Activated naive CD4-positive, alpha-beta T cell treated with Interleukin-2 at 50 U/mL for 16 hours (primary cell): ENCODE data around the gene DNM1.
A peak's percentile ranks its signal among the peaks of the same experiment; 100 is the strongest.

Experiments
- DNase-seq: peaks from one replicate; pipeline ENCODE4 v3.0.0-alpha.2; 2020

Gene DNM1

DNA sequence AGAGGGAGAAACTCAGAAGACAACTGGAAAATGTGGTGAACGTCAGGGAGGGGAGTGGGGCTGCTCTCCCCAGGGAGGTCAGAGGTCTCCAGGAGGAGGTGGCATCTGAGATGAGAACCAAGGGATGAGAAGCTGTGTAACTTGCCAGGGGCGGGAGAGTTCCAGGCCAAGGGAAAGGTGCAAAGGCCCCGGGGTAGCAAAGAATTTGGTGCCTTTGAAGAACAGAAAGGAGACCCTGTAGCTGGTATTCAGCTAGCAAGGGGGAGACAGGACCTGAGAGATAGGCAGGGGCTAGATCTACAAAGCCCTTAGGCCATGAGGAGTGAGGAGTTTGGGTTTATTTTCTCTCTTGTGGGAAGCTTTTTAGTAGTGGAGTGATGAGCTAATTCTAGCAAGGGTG is 3.3 kb downstream of the DNM1 start:
- no peak for DNase-seq

DNA sequence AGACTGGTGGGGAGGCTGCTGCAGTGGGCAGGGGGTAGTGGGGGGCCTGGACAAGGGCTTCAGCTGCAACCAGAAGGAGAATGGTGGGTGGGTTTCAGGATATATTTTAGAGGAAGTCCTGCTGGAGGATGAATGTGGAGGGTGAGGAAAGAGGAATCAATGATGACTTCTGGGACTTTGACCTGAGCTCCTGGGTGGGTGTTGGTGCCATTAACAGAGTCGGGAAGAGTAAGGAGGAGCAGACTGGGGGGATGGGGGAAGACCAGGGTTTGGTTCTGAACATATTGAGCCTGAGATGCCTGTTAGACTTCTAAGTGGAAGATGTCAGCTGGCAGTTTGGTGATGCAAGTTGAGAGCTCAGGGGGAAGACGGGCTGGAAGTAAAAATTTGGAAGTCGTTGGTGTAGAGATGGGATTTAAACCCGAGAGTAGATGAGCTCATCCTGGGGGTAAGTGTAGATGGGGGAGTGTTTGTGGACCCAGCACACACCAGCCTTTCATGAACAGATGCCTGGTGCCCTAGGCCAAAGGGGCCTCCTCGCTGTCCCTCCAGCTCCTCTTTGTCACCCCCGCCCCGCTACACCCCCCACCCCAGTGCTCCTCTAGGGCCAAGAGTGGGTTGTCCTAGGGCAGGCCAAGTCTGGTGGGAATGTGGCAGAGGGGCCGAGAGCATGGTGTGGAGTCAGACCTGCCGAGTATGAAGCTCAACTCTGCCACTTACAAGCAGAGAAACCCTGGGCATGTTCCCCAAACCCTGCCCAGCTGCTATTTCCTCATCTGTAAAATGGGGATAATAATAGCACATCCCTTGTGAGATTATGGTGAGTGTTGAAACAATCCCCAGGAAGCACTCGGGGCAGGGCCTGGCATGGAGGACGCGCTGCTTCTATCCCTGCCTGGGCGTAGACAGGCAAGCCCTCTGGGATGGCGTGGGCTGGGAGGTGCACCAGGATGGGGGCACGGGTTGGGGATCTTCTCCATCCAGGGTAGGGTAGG is 4.0 kb downstream of the DNM1 start:
- DNase-seq = no peak

DNA sequence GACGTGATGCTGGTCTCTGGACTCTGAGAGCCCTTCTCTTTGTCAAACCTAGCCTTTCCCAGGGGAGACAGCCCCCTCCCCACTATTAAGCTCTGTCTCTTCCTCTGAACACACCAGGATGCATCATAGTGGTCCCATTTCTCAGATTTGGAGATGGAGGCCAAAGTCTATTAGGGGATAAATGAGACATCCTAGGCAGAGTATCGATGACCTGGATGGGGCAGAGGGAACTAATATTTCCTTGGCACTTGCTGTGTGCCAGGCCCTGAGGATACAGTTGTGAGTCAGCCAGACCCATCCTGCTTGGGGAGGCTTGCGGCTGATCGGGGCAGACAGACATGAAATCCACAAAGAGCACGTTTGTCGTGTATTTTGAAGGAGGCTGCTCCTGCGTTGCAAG is 5.2 kb downstream of the DNM1 start:
- DNase-seq = no peak

DNA sequence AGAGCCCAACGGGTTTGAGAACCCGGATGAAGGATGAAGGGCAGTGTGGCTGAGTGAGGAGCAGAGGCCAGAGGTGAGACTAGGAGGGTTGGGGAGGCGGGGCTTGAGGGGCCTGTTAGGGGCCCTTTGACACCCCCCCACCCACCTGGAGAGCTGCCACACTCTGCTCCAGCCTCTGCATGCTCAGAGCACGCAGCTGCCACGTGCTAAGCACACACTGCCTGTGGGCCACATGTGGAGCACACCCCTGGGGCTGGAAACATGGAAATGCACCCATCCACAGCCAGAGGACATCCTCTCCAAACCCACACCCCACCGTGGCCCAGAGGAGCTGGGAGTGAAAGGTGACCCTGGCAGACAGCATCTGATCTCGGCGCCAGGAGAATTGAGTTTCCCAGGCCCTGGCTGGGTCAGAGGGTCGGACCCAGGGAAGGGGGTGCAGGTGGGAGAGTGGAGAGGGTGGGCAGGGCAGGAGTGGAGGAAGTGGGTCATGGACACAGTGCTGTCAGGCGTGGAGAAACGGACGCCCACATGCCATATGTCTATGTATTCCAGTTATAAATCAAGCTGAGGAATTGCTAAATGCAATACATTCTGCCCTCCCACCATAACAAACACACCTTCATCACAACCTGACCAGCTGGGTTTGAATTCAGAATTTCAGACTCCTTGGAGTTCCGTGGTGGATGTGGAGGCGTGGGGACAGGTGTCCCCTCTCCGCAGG is 5.9 kb downstream of the DNM1 start:
- no peak for DNase-seq

DNA sequence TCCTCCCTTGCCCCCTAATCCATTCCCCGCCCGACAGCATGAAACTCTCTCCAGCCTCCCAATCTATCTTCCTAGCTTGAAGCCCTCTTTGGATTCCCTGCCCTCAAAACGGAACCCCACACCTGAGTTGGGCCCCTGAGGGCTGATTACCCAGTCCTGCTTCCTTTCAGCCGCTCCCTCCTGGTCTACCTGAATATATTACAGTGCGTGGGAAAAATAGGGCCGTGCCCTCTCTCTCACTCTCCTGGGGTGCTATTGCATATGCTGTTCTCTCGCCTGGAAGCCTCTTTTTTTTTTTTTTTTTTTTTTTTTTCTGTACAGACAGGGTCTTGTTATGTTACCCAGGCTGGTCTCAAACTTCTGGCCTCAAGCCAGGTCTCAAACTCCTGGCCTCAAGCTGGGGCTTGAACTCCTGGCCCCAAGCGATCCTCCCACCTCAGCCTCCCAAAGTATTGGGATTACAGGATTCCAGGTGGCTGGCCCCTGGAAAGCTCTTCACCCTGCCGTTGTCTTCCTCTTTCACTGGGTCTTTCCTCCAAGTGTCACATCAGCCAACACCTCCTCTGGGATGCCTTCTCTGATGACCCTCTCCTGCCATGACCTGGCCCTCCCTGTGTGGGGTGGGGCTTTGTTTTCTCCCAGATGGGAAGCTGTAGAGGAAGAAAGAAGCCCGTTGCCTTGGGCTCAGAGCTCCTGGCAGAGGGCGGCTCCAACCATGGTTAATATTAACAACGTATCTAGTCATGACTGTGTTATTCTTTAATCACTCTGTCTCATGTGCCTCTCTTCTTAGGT is 8.2 kb downstream of the DNM1 start:
- no peak for DNase-seq

DNA sequence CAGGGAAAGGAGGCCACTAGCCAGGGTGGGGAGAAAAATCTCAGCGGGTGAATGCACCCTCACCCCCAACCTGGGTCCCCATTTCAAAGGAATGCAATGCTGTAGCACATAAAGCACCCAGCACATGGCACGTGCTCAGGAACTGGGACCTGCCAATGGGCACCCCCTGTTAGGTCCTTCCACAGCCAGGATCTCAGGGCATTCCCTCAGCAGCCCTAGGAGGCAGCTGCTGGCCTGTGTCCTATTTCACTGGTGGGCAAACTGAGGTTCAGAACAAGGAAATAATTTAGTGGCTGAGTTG is 8.8 kb downstream of the DNM1 start:
- DNase-seq = no peak

DNA sequence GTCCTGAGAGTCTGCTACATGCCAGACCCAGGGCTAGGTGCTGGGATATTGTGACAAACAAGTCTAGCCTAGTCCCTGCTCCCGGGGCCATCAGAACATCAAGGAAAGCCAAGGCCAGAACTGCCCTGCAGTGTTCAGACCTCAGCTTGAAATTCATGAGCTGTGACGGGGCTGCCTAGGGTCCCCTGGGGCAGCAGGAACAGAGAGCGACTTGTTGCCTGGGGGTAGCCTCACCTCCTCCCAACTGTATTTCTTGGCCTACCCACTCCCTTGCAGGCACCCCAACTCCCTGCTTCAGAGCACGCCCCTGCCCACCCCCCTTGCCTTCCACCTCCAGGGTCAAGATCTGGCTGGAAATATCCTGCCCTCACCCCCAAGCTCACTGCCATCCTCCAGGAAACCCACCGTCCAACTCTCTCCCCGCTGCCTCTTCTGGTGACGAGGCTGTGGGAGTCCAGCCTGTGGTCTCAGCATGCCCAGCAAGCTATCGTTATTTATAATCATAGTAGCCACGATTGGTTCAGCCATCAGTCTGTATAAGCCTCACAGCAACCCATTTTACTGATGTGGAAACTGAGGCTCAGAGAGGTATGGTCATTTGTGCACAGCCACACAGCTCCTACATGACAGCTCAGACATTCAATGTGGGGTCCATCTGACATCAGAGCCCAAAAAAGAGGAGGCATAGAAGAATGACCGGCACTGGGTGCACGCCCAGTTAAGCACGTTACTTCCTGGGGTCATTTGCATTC is 10.7 kb downstream of the DNM1 start:
- DNase-seq = no peak

DNA sequence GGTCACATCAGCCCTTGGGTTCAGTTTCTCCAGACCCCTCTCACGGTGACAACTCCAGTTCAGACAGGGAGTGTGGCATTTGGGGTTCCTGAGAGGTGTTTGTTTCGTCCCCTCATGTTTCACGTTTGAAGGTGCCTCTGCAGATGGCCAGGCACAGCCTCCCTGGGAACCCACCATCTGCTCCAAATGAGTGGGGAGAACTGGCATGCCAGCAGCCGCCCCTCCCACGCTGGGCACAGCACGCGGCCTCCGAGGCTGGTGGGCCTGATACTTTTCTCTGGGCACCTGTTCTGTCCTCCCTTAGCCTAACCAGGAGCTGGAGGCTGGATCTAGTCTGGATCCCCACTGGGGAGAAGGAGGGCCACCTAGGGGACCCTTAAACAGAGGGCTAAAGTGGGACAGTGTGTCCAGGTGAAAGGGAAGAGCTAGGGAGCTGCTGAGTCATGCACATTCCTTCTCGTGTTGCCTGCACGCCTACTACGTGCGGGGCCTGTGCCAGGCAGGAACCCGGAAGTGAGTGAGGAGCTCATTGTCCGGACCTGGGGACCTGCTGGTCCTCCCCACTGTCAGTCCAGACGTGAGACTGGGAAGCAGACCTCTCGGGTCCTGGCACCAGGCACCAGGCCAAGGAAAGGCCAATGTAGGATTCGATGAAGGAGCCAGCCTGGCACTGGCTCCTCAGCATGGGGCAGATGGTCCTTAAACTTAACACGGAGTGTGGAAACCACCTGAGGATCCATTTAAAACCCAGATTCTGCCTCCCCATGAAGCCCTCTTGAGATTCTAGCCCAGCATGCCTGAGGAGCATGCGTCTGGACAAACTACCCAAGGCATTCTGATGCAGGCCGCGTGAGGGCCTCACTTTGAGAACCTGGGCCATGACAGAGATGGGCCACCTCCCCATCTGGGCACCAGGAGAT is 11.7 kb downstream of the DNM1 start:
- DNase-seq = no peak

DNA sequence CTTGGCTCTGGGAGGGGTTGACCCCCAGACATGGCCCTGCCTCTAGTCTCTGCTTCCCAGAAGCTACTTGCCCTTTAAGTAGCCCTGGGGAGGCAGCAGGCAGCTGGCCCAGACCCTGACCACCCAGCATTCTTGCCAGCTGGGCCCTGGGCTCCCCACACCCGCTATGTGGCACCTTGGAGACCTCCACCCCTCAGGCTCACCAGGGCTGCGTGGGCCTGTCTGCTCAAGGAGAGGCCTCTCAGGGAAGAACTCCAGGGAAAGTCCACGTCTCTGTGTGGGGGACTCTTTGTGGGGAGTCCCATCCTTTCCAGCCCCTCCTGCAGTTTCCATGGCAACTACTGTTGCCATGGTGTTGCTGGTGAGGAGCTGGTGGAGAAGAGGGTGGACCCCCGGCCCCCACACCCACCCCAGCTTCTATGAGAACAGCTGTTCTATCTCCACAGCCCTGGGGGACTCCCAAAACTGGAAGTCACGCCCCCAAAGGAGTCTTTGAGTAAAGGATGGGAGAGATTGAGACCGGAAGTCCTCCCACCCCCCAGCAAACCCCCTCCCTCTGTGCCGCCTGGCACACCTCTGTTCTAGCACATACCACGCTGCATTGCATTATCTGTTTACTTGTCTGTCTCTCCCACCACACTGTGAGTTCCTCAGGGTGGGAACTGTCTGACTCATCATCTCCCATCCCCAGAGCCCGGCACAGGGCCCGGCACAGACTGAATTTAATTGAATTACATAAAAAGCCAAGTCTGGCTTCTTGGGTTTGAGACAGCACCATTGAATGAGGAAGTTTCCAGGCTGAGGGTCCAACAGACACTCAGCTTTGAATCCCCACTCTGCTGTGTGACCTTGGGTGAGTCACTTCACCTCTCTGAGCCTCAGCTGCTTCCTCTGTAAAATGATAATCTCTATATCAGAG is 12.6 kb downstream of the DNM1 start:
- no peak for DNase-seq

DNA sequence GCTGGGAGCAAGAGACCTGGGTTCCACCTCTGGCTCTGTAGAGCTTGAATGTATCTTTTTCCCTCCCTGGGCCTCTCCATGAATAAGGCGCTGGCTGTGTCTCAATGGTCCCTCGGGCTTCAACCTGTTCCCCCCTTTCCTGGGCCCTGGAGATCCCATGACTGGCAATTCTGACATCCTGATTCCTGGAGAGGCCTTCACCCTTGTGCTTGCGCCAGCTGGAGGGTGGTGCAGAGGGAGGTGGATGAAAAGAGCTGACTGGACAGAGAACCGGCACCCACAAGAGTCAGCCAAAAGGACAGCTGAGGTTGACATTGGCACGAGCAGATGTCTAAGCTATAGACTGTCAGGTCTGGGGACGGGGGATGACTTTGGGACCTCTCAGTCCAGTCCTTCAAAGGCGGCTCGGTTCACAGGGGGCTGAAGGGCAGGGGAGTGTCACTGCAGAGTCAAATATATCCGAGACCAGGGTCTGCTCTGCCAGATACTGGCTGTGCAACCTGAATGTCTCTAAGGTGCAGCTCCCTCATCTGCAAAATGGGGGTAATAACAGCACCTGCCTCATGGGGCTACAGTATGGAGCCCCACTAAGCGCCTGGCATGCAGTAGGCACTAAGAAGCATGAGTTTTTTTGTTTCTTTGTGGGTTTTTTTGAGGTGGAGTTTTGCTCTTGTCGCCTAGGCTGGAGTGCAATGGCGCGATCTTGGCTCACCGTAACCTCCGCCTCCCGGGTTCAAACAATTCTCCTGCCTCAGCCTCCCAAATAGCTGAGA is 13.8 kb downstream of the DNM1 start:
- no peak for DNase-seq

DNA sequence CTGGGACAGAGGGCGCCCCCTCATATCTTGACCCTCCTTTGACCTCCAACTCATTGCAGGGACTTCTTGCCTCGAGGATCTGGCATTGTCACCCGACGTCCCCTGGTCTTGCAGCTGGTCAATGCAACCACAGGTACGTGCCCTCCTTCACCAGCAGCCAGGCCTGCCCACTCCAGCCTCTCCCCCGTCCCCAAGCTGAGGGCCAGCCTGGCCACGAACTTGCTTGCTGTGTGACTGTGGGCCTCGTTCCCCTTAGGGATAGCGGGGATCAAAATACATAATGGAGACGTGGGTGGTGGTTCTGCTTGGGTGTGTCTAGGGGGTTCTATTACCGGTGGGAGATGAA is 15.0 kb downstream of the DNM1 start:
- no peak for DNase-seq

DNA sequence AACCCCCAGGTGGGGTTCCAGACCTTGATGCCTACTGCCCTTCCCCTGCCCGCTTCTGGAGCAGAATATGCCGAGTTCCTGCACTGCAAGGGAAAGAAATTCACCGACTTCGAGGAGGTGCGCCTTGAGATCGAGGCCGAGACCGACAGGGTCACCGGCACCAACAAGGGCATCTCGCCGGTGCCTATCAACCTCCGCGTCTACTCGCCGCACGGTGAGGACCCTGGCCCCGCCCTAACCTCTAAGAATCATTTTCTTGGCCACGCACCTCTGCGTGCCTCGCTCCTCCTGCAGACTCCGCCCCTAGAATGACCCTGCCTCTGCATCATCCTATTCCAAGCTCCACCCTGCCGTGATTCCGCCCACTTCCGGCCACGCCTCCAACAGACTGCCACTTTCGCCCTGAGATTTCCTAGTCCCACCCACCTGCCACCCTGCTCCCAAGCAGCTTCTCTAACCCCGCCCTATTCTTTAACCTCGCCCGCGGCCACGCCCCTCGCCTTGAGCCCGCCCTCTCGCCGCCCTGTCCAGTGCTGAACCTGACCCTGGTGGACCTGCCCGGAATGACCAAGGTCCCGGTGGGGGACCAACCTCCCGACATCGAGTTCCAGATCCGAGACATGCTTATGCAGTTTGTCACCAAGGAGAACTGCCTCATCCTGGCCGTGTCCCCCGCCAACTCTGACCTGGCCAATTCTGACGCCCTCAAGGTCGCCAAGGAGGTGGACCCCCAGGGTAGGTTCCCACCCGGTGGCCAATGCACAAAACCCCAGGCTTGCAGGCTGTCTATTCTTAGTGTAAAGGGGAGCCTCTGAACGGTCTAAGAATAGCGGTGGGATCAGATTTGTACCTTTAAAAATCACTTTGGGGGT is 15.6 kb downstream of the DNM1 start:
- DNase-seq = peak; percentile 92

DNA sequence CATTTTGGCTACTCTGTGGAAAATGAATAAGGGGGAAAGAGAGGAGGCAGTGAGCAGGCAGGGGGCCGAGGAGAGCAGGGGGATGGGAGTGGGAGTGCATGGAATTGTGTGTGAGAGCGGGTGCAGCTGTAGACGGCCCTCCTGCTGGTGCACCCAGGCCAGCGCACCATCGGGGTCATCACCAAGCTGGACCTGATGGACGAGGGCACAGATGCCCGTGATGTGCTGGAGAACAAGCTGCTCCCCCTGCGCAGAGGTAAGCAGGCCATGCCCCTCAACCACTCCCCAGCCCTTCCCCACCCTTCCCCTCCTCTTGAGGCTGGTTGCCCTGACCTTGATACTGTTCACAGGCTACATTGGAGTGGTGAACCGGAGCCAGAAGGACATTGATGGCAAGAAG is 16.7 kb downstream of the DNM1 start:
- DNase-seq = no peak

DNA sequence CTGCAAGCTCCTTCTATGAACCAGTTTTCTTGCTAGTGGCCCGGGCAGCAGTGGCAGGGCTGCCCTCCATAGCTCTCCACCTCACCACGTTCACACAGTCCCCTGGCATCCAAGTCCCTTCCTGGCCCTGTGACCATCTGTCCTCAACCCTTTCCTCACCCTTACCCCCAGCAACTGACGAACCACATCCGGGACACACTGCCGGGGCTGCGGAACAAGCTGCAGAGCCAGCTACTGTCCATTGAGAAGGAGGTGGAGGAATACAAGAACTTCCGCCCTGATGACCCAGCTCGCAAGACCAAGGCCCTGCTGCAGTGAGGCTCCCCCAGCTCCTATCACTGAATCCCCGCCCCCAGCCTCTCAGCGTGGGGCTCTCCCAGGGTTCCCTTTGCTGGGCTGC is 18.8 kb downstream of the DNM1 start:
- no peak for DNase-seq

DNA sequence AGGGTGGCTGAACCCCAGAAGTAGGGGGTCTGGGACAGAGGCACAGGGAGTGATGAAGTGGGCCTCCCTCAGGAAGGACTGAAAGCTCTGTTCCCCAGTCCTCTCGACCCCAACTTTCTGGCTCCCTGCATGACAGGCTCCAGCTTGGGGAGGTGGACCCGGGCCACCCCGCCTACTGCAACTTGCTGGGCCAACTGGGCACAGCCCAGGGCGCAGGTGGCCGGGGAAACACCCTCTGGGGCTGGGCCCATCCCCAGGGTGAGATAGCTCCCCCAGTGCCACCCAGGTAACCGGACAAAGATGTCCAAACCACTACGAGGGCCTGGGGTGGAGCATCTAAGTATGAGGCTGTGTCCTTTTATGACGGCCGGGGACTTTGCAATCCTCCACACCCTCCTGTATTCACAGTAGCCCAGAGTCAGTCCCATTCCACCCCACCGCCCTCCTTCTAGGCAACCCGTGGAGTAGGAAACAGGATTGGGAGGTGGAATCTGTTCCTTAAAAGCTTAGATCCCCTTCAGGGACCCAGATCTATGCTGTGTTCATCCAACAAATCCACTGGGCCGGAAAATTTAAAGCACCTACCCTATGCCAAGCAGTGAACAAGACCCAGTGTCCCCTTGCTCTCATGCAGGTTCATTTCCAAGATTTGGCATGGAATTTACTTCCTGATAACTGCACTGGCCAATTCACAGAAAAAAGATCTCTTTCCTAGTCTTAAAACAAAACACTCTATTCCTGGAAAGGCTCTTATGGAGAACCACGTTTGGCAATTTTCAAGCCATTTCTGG is 19.9 kb downstream of the DNM1 start:
- DNase-seq = no peak

DNA sequence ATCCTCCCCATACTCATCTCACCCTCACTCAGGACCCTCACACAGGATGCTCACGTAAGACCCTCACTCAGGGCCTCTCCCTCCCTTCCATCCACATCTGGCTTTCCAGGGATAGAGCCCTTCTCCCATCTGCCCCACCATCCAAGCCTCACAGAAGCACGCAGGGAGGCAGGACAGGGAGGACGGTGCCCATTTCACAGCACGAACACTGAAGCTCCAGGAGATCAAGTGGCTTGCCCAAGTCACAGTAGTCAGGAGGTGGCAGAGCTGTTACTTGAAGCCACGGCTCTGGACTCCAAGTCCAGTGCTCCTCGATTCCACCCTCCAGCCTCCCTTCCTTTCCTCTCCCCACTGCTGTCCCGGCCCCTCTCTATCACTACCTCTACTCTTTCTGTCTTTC is 21.7 kb downstream of the DNM1 start:
- DNase-seq = no peak

DNA sequence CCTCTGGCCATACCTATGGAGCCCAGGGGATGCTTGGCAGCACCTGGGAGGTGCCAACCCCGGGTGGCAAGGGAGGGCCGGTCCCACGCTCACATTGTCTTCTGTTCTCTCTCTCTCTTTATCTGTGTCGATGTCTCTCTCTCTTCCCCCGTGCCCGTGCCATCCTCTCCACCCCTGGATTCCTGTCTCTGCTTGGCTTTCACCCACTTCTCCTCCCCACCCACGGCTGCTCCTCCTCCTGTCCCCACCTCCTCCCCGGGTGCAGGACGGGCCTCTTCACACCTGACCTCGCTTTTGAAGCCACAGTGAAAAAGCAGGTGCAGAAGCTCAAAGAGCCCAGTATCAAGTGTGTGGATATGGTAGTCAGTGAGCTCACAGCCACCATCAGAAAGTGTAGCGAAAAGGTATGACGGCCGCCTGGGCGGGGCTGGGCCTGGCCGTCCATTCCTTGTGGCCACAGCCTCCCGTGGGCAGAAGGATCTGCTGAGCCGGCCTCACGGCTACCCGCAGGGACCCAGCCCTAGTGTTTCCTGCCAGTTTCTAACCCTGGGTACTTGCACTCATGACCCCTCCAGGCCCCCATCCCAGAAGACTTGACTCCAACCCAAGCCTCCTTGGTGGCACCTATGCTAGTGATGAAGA is 22.7 kb downstream of the DNM1 start:
- no peak for DNase-seq

DNA sequence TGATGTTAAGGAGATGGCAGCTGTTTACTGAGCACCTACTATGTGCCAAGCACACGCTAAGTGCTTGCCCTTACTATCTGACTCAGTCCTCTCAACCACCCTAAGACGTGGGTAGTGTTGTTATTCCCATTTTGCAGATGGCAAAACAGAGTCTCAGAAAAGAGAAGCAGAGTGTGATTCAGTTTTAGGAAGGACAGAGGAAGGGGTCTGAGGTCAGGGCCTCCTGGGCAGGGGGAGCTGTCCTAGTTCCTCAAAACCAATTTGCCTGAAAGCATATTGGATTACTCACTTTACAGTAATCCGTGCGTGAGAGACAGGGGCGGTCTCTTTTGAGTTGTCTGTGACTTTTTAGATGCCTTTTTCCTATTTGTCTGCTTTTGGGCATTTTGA is 23.2 kb downstream of the DNM1 start:
- DNase-seq = no peak
